ENCODE data around the gene OMP. TPM values are rescaled to one million over a fixed set of nuclear protein-coding genes. Genes with fewer than 3 reads are reported as not detected.
"Not testable (repeated sequence)": the region's sequence is repeated elsewhere in the genome, so short reads cannot be mapped to it uniquely, and the experiment has no call there.

The OMP gene, protein sequence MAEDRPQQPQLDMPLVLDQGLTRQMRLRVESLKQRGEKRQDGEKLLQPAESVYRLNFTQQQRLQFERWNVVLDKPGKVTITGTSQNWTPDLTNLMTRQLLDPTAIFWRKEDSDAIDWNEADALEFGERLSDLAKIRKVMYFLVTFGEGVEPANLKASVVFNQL
- 9.6 TPM for total RNA-seq

DNA sequence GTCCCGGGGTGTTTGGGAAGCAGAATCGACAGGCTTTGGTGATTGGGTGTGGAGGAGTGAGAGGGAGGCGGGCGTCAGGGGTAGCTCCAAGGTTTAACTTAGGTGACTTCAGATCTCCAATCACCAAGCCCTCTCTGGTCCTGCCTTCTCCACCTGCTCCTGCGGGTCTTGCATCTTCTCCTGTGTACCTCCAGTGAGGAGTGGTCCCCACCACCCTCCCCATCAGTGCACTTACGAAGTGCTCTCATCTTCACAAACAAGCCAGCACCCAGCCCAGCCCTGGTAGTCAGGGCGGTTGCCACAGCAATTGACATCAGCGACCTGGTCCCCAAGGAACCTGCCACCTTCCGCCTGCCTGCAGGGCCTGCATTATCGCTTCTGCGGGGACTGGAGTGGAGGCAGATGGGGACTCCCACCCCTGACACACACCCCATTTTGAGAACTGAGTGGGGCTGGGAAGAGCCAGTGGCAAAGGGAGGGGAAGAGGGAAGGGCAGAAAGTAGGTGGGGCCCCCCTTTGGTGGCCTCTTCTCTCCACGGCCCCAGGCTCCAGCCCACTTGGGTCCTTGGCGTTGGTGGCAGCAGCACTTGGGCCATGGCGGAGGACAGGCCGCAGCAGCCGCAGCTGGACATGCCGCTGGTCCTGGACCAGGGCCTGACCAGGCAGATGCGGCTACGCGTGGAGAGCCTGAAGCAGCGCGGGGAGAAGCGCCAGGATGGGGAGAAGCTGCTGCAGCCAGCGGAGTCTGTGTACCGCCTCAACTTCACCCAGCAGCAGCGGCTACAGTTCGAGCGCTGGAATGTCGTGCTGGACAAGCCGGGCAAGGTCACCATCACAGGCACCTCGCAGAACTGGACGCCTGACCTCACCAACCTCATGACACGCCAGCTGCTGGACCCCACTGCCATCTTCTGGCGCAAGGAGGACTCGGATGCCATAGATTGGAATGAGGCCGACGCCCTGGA is at the start of gene OMP:
Gene OMP, plus strand, starts transcription at position 595 of the 965 bp plus-strand sequence. Its CDS starts 0 bp downstream, at position 595.
- DNase-seq (ENCODE audit: low spot score): no peak

DNA sequence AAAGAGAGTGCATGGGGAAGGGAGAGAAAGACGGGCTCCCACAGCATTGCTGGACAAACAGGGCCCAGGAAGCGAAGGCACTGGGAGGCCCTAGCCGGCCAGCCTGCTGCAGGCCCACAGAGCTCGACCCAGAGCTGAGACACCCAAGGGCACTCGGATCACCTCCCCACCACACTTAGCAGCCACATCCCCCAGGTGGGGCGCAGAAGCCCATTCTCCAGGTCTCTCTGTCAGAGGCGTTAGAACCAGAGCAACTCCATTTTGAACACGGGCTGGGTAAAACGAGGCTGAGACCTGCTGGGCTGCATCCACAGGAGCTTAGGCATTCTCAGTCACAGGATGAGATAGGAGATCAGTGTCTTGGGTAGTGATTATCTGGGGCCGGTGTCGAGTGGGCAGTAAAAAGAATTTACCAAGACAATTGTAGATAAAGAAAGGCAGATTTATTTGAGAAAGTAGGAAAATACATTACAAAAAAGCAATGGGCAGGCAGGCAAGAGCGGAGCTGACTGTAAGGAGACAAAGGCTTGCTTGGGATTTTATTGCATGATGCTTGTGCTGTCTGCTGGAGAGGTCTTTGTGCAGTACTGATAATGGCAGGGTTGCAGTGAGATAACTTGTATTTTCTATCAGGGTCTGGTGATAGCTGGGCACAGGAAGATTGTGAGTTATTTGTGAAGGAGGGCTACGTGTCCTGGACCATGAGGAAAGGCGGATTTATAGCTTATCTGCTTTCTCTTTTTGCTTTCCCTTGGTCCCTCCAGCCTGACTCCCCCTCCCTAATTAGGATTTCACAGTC is 49.2 kb upstream of the OMP start:
- no peak for DNase-seq (ENCODE audit: low spot score)

DNA sequence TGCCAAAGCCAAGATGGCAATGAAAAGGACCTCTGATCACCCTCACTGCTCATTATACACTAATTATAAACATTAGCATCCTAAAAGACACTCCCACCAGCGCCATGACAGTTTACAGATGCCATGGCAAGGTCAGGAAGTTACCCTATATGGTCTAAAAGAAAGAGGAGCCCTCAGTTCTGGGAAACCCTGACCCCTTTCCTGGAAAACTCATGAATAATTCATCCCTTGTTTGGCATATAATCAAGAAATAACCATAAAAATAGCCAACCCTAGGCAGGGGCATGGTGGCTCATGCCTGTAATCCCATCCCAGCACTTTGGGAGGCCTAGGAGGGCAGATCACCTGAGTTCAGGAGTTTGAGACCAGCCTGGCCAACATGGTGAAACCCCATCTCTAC is 48.6 kb upstream of the OMP start:
- DNase-seq (ENCODE audit: low spot score): no peak

DNA sequence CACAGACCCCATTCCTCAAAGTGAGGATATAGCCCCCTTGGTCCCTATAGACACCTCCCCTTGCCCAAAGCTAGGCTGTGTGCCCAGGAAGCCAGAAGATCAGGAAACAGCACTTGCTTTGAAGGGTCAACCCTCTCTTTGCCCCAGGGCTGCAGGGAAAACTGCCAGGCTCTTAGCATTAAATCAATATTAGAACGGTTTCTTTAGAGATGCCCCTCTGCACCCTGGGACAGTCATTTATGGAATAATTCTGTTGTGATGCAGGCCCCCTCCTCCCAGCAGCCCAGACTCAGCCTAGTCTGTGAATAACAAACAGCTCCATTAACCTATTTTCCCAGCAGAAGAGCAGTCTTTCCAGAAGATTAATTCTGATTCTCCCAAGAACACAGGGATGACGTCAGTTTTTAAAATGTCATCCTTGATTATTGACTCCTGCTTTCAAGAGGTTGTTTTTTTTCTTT is 47.5 kb upstream of the OMP start:
- no peak for DNase-seq (ENCODE audit: low spot score)

DNA sequence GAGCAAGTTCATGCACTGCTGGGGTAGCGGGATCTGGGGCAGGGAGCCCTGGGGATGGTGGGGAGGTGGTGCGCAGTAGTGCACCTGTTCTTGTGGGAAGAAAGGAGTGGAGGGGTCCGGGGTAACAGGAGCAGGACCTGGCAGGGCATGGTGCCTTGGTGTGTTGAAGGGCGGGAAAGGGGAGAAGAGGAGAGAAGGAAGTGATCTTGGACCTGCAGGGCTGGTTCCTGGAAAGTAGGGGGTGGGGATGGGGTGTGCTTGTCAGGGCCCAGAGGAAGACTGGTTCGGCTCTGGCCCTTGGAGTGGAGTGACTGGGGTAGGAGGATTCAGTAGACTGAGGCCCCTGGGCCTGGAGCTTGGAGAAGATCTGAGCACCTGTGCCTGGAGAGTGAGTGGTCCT is 46.7 kb upstream of the OMP start:
- DNase-seq (ENCODE audit: low spot score): no peak

DNA sequence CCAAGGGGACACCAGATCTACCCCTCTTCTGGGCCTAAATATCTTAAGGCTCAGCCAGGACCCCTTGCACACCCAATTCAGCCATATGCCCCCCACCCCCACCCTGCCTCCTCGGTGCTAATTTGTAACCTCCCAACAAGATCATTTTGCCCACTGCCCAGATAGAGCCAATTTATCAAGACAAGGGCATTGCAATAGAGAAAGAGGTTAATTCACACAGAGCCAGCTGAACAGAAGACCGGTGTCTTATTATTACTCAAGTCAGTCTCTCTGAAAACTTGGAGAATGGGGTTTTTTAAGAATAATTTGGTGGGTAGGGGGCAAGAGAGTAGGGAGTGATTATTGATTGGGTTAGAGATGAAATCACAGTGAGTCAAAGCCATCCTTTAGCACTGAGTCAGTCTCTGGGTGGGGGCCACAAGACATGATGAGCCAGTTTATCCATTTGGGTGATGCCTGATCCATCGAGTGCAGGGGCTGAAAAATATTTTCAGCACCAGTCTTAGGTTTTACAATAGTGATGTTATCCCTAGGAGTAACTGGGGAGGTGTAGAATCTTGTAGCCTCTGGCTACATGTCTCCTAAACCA is 45.7 kb upstream of the OMP start:
- no peak for DNase-seq (ENCODE audit: low spot score)

DNA sequence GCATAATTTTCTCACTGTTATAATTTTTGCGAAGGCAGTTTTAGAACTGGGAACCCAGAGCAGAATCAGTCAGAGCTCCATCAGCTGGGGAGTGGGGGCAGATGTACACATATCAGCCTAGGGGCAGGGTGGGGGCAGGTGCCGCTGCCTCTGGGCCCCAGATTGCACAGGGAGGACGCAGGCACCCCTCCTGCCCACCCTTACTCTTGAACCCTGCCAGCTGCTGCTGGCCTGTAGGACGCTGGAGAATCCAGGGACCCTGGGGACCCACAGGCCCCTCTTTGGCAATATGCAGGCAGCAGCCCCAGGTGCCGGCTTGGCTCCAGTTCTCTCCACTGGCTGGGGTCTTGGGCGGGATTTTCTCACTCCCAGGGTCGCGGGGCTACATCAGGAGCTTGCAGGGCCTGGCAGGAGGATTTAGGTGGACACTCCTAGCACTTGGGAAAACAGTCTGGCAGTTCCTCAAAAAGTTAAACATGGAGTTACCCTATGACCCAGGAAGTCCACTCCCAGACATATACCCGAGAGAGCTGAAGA is 44.6 kb upstream of the OMP start:
- no peak for DNase-seq (ENCODE audit: low spot score)

DNA sequence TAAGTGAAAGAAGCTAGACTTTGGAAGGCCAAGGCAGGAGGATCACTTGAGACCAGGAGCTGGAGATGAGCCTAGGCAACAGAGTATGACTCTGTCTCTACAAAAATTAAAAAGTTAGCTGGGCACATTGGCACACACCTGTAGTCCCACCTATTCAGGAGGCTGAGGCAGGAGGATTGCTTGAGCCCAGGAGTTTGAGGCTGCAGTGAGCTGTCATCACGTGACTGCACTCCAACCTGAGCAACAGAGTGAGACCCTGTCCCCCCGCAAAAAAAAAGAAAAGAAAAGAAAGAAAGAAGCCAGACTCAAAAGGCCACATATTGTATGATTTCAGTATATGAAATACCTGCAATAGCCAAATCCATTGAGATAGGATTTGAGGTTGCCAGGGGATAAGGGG is 43.7 kb upstream of the OMP start:
- no peak for DNase-seq (ENCODE audit: low spot score)

DNA sequence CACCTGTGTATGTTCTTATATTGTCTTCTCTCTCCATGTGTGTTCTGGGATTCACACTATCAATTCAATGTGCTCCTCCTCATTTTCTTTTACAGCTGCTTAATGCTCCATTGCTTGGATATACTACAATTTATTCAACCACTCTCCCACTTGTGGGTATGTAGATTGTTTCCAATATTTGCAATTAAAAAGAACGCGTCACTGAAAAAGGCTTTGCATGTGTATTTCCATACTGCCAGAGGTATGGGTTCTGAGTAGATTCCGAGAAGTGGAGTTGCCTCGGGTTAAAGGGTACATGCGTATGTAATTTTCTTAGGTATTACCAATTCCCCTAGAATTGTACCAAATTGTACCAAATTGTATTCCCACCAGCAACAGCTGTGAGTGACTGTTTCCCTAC is 42.8 kb upstream of the OMP start:
- no peak for DNase-seq (ENCODE audit: low spot score)

DNA sequence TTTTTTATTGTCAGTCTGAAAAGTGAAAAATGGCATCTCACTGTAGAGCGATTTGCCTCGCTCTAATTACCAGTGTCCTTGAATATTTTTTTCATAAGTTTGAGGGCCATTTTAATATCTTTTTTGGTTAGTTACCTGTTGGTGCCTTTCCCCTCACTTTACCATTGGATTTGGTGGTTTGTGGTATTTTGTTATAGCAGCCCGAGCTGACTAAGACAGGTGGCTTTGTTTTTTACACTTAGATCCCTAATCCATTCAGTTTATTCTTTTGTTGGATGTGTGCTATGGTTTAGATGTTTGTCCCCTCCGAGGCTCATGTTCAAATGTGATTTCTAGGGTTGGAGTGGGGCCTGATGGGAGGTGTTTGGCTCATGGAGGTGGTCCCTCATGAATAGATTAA is 42.4 kb upstream of the OMP start:
- no peak for DNase-seq (ENCODE audit: low spot score)

DNA sequence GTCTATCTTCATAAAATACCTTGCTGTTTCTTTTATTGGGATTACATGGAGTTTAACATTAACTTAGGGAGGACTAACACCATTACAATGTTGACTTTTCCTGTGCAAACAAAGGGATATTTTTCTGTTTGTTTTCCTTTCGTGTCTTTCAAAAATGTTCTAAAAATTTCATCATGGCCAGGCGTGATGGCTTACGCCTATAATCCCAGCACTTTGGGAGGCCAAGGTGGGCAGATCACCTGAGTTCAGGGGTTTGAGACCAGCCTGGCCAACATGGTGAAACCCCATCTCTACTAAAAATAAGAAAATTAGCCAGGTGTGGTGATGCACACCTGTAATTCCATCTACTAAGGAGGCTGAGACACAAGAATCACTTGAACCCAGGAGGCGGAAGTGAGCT is 41.4 kb upstream of the OMP start:
- DNase-seq (ENCODE audit: low spot score): not testable (repeated sequence)

DNA sequence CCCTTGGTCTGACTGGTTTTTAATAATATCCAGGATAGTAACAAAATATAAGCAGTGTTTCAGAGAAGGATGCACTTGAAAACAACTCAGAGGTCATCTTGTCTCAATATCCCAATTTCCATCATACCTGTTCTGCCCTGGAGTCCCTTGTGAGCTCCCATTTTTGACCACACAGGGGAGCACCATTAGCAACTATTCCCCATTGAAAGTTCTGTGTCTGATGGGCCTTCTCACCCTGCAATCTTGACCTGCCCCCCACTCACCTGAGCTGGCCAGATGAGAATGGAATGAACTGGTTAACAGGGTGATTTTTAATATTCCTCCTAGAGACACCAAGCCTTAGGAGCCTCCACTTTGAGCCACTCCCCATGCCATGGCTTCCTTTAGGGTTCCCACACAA is 39.7 kb upstream of the OMP start:
- no peak for DNase-seq (ENCODE audit: low spot score)

DNA sequence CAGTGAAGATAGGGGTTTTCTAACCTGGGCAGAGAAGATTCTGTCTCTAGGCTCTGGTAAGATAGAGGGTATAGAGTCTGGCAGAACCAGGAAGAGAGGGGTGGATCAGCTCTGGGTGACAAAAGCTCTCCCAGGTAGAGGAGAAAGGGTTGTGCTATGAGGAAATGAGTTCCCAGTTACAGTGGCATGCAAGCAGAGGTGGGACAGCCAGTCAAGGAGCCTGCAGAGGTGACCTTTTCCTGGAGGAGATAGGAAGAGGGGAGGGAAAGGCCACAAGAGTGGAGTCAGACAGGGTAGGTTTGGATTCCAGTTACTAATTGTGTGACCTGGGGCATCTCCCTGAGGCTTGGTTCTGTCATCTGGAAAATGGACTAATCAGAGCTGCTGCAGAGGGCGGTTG is 39.2 kb upstream of the OMP start:
- no peak for DNase-seq (ENCODE audit: low spot score)

DNA sequence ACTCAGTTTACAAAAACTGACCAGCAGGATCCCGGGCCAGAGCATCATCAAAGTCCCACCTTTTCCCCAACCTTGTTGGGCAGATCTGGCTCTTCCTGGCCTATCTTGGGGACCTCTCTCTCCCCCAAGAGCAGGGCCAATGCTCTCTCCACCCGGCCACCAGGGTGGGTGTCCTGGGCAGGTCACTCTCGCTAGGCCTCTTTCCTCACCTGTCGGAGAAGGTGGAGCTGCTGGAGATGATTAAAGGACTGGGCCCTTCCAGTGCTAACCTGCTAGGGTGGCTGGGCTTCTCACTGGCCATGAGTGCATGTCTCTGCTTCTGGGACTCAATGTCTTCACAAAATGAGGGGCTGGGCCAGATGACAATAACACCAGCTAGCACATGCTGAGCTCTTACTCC is 38.8 kb upstream of the OMP start:
- no peak for DNase-seq (ENCODE audit: low spot score)

DNA sequence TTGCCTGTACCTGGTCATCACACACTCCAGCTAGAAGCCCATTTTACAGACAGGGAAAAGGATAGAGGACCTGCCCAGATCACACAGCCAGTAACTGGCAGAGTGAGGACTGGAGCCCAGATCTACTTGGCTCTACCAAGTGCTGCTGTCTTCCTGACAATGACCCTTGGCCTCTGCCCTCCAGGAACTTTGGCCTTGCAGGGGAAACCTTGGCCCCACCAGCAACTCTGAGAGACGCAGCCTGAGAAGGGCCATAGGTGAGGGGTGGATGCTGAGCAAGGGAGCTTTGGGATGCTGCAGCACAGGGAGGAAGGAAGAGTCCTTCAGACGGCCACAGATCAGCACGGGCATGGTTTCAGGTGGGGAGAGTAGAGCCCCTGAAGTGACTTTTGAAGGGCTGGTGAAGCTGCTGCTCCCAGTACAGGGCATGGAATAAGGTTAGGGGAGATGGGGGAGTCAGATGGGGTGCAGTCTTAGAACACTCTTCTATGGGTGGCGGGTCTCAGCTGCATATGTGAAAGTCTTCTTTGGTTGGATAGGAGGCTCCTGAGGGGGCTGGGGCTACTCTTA is 37.9 kb upstream of the OMP start:
- DNase-seq (ENCODE audit: low spot score): peak; percentile 42

DNA sequence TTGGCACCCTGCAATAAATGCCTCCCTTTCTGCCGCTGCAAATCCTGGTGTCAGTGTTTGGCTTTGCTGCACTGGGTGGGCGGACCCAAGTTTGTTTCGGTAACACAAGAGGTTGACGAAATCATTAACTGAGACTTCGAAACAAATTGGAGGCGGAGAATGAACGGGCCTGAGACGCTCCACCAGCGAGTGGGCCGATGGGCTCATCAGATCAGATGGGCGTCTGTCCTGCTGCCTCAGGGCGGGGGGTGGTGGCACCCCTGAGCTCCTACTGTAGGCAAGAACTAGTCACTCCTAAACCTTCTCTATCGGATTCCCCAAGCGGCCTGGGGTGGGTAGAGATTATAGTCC is 36.8 kb upstream of the OMP start:
- DNase-seq (ENCODE audit: low spot score): peak; percentile 70

DNA sequence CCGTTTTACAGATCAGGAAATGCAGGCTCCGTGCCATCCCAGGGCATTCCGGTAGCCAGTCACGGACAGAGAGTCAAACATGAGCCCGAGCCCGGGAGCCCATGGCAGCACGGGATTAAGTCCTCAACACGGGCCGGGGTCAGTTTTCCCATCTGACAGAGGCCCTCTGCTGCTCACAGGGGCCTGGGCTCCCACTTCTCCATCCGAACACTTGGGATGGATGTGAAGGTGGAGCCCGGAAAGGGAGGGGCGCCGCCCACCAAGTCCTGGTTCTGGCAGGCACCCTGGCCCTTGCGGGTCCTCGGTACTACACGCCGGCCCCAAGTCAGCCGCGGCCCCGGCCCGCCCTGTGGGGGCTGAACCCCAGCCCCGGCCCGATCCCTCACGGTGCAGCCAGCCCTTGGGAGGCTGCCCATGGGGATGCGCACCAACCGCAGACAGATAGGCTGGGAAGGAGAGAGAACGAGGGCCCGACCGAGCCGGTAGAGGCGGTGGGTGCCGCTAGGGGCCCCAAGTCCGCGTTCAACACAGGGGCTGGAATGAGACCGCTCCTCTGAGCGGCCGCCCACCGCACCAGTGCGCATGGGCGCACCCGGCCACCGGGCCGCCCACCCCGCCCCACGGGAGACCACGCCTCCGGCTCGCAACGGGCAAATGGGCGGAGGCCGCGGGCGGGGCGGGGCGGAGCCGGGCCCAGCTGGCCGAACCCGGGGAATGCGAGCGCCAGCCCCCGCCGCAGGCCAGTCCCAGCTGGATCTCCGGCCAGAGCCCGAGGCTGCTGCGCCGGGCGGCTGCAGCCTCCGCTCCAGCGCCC is 36.2 kb upstream of the OMP start, which contains the start of gene CAPN5:
Gene CAPN5, plus strand, starts transcription at position 743 of the 814 bp plus-strand sequence. CDS start 17,916 bp downstream, outside the sequence.
- peak; percentile 92 for DNase-seq (ENCODE audit: low spot score)

DNA sequence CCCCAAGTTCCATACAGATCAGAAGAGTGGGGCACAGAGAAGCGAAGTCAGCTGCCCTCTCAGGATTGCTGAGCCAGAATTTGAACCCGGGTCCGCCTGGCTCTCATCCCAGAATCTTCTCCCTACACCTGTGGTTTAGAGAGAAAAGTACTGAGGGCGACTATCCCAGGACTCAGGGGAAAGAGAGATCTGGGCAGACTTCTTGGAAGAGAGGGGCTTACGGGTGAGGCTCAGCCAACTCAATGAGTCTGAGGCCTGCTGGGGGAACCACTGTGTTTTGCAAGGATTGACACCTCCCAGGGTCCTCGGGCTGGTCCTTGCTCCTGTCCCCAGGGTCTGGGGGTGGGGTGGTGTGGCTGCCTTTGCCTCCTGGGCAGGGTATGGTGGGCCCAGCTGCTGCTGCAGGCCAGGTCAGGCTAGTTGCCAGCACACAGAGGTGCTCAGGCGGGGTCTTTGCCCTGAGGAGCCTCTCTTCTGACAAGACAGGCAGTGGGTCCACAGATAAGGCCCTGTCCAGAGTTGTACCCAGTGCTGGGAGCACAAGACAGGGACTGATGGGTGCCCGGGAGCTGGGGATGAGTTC is 34.7 kb upstream of the OMP start:
- DNase-seq (ENCODE audit: low spot score): no peak

DNA sequence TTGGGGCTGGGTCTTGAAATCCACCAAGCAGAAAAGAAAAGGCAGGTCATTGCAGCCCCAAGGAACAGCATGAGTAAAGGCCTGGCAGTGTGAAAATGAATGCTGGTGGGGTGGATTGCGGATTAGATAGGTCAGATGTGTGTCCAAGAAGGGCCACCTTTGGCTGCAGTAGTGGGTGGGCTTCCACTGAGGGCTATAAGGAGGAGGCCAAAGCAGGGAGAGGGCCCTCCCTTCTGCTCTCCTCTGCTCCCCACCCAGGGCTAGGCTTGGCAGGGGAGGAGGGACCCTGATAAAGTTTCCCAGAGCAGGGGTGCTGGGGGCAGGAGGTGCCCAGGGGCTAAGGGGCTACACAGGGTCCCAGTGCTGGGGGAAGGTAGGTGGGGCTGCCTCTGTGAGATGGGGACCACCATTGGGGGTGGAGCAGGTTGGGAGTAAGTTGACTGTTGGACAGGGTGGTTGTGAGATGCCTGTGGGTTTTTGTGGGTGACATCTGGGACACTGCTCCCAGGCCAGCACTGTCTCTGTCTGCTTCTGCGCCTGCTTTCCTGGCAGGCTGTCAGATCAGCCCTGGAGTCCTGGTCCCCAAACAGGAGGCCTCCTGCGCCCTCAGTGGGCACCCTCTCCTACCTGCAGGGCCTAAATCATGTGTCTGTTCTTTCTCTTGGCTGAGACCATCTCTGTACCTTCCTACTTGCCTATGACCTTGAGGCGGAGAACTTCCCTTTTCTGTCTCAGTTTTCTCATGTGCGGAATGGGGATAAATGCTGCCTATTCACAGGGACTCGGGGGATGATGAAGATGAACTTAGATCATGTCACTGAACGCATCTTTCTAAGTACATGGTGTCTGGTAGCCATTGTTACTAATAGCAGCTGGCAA is 33.9 kb upstream of the OMP start:
- DNase-seq (ENCODE audit: low spot score): no peak

Data from ureter (tissue), 1 donor.